Activated CD4-positive, alpha-beta memory T cell treated with anti-CD3 and anti-CD28 coated beads for 36 hours (primary cell): ENCODE results near the gene PAXIP1. TPM values are rescaled to one million over a fixed set of nuclear protein-coding genes. Genes with fewer than 3 reads are reported as not detected.
"Not testable (repeated sequence)": the region's sequence is repeated elsewhere in the genome, so short reads cannot be mapped to it uniquely, and the experiment has no call there.

ENCODE experiments used
- CTCF ChIA-PET: fragments of 350-600 bp; sonication (Branson Sonifier 250); formaldehyde crosslinking; loops from one replicate; lab custom pipeline; 2021; ENCODE audit warnings: antibody characterized with exemption, inconsistent platforms; lab: Charles Lee
- POLR2A ChIA-PET: fragments of 350-600 bp; sonication (Branson Sonifier 250); formaldehyde crosslinking; loops from one replicate; lab custom pipeline; 2021; ENCODE audit warnings: antibody characterized with exemption; lab: Charles Lee
- DNase-seq: peaks from one replicate; pipeline ENCODE4 v3.0.0-alpha.2; 2020
- H3K27ac Mint-ChIP-seq: one replicate; pipeline ENCODE4 v1.8.0; 2021; ENCODE audit warnings: mixed read lengths
- H3K27me3 Mint-ChIP-seq: one replicate; pipeline ENCODE4 v1.8.0; 2021; ENCODE audit warnings: mixed read lengths
- H3K36me3 Mint-ChIP-seq: one replicate; pipeline ENCODE4 v1.8.0; 2021; ENCODE audit warnings: mixed read lengths
- H3K4me1 Mint-ChIP-seq: one replicate; pipeline ENCODE4 v1.8.0; 2021; ENCODE audit warnings: low read depth, mixed read lengths
- H3K4me3 Mint-ChIP-seq: one replicate; pipeline ENCODE4 v1.8.0; 2021; ENCODE audit warnings: mild to moderate bottlenecking, mixed read lengths
- H3K9me3 Mint-ChIP-seq: one replicate; pipeline ENCODE4 v1.8.0; 2021; ENCODE audit warnings: mixed read lengths
- intact Hi-C: fragments of 100-400 bp; cut with micrococcal nuclease; formaldehyde crosslinking; loops from one replicate; pipeline ENCODE4 v1.15.1; 2023
- total RNA-seq, 2 experiments: library from RNA; stranded (reverse); gene quantifications; one replicate each; pipeline ENCODE4 v1.2.3, GENCODE V29; 2021

PAXIP1 gene
- total RNA-seq, 2 experiments from 2014 or later: 21.7 to 22.2 TPM

GRCh38 chr7:154934353-154934952 is 68.5 kb downstream of the PAXIP1 start:
- POLR2A ChIA-PET, DNase-seq, H3K27ac Mint-ChIP-seq, CTCF ChIA-PET, H3K4me3 Mint-ChIP-seq, H3K27me3 Mint-ChIP-seq, intact Hi-C loops: not testable (repeated sequence)
- peaks cover 20% of the 10 kb centered on the region for H3K4me1 Mint-ChIP-seq
- peaks cover 29% of the 10 kb centered on the region for H3K36me3 Mint-ChIP-seq
- H3K9me3 Mint-ChIP-seq: peaks cover 26% of the 10 kb centered on the region

DNA sequence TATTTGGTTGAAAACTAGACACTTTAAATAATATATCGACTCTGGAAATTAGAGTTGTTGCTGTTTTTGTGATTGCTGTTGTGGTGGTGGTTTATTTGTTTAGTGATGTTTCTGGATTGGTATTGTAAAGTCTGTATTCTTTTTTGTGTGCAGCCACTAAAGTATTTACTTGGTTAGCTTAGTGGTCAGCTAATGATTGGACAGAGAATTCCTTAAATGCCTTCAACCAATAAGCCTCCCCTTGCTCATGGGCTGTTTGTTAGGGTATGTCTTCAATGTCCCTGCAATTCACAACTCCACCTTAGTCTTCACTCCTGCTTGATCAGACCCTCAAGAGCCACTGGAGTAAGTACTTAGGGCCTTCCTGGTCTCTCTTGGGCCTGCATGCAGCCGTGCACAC is 71.0 kb downstream of the PAXIP1 start:
- H3K27ac Mint-ChIP-seq: no peak overlapping the region
- POLR2A ChIA-PET: no interaction called here
- peaks cover 29% of the 10 kb centered on the region for H3K36me3 Mint-ChIP-seq
- CTCF ChIA-PET: no interaction called here
- H3K9me3 Mint-ChIP-seq: peaks cover 26% of the 10 kb centered on the region
- no peak overlapping the region for H3K4me3 Mint-ChIP-seq
- no peak for DNase-seq
- no peaks in the 10 kb centered on the region for H3K27me3 Mint-ChIP-seq
- intact Hi-C loops: no loop called here
- H3K4me1 Mint-ChIP-seq: peaks cover 27% of the 10 kb centered on the region

DNA sequence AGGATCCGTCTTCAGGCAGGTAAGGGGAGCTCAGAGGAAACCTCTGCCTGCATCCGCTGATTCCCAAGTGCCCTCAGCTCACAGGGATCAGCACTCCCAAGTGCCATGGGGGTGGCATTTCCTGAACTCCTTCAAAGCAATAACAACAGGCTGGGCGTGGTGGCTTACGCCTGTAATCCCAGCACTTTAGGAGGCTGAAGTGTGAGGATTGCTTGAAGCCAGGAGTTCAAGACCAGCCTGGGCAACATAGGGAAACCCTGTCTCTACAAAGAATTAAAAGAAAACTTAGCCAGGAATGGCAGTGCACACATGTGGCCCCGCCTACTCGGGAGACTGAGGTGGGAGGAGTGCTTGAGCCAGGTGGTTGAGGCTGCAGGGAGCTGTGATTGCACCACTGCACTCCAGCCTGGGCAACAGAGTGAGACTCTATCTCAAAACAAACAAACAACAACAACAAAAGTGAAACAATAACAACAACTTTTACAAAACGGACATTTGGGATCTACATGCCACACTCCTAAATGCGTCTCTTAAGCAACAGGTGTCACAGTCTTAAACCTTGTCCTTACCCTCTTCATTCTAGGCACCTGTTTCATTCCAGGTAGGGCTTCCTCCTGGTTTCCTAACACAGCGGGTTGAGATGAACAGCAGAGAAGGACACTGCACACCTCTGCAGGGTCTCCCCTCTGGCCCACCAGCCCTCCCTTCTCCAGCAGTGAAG is 73.8 kb downstream of the PAXIP1 start:
- H3K27ac Mint-ChIP-seq: peak overlapping the region; percentile 94
- no peak for DNase-seq
- CTCF ChIA-PET: interaction anchor here (1.2 to 4.2 kb wide), 8 partner anchors 8 to 415 kb away, joined by 3 to 70 read pairs (median 21); no protein-coding TSS in a partner anchor
- peak overlapping the region; percentile 95 for H3K4me3 Mint-ChIP-seq
- H3K36me3 Mint-ChIP-seq: peaks cover 12% of the 10 kb centered on the region
- POLR2A ChIA-PET: no interaction called here
- H3K4me1 Mint-ChIP-seq: peaks cover 24% of the 10 kb centered on the region
- H3K9me3 Mint-ChIP-seq: peaks cover 12% of the 10 kb centered on the region
- H3K27me3 Mint-ChIP-seq: no peaks in the 10 kb centered on the region
- intact Hi-C loops: loop anchor here (5.0 to 10.0 kb wide), 2 partner anchors 836 to 1848 kb away; no protein-coding TSS in a partner anchor

DNA sequence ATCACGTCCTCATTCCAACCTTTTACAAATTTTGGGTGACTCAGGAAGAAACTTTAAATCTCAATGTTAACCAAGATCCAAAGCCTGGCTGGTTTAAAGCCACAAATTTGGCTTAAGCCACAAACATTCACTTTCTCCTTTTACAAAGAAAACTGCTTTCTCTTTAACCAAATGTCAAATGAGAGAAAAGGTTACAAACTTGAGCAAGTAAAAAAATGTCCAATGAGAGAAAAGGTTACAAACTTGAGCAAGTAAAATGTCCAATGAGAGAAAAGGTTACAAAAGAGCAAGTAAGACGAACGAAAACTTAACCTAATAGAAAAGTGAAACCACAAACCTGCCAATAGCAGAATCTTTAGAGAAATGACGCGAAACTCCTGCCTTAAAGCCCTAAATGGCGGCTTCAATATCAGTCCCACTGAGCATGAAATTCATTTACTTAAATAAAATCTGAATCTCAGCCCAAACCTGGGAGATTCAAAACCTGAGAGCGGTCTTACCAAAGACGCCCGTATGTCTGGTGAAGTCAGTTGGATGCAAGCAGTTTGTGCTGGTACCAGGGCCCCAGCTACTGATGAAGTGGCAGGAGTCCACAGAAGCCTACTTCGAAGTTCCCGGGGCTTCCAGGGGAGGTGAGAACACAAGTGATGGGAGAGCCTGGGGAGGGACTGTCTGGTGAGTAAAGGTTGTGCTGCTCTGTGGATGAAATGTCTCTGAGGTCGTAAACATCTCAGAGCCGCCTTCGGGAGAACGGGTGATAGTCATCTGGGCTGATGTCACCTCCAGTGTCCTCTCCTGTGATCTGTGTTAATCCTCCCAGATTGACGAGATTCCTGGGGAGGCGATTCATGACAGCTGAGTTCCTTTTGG is 74.6 kb downstream of the PAXIP1 start:
- peaks cover 24% of the 10 kb centered on the region for H3K4me1 Mint-ChIP-seq
- no peaks in the 10 kb centered on the region for H3K27me3 Mint-ChIP-seq
- intact Hi-C loops: loop anchor here (1.0 to 10.0 kb wide), 6 partner anchors 25 to 1849 kb away; no protein-coding TSS in a partner anchor
- H3K27ac Mint-ChIP-seq: peak overlapping the region; percentile 94
- peaks cover 6% of the 10 kb centered on the region for H3K9me3 Mint-ChIP-seq
- ChIA-PET CTCF (interaction anchor here (0.6 to 4.2 kb wide), 42 partner anchors 9 to 836 kb away, joined by 3 to 70 read pairs (median 6); partner anchors contain the start of gene PAXIP1), POLR2A (interaction anchor here (1.0 to 1.4 kb wide), 3 partner anchors 75 to 371 kb away, joined by 3 to 4 read pairs (median 3); partner anchors contain the start of gene PAXIP1)
- H3K4me3 Mint-ChIP-seq: peak overlapping the region; percentile 95
- H3K36me3 Mint-ChIP-seq: peaks cover 6% of the 10 kb centered on the region
- DNase-seq: peak; percentile 48

DNA sequence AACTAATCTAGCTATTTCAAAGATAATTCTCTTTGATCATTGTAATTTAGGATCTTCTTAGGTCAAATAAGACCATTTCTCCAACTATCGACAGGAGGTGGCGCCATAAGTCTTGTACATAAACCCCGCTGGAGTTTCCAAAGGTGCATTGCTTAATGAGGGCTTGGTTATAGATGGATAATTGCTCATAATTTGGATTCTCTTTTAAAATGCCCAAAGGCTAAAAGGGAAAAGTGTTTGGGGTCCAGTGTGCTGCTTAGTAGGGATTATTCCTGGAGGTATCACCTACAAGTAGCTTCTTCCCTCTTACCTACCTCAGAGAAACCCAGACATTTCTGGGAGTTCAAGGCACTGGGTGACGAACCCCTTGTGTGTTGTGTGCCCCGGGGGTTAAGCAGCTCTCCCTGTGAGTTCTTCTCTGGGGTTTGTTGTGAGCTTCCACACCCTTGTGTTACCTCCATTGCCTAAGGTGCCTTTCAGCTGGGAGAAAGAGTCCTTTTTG is 75.2 kb downstream of the PAXIP1 start:
- intact Hi-C loops: loop anchor here (1.0 to 10.0 kb wide), 9 partner anchors 26 to 1850 kb away; no protein-coding TSS in a partner anchor
- DNase-seq: peak; percentile 83
- H3K27ac Mint-ChIP-seq: peak overlapping the region; percentile 94
- peak overlapping the region; percentile 95 for H3K4me3 Mint-ChIP-seq
- H3K27me3 Mint-ChIP-seq: no peaks in the 10 kb centered on the region
- H3K9me3 Mint-ChIP-seq: no peaks in the 10 kb centered on the region
- CTCF ChIA-PET: interaction anchor here (0.6 to 4.2 kb wide), 58 partner anchors 8 to 841 kb away, joined by 3 to 70 read pairs (median 4); partner anchors contain the start of gene PAXIP1
- no peaks in the 10 kb centered on the region for H3K36me3 Mint-ChIP-seq
- peaks cover 24% of the 10 kb centered on the region for H3K4me1 Mint-ChIP-seq
- POLR2A ChIA-PET: interaction anchor here (1.0 to 1.4 kb wide), 3 partner anchors 76 to 371 kb away, joined by 3 to 4 read pairs (median 3); partner anchors contain the start of gene PAXIP1

- not testable (repeated sequence) for DNase-seq, H3K4me3 Mint-ChIP-seq, H3K36me3 Mint-ChIP-seq, H3K27ac Mint-ChIP-seq, H3K4me1 Mint-ChIP-seq, H3K9me3 Mint-ChIP-seq, H3K27me3 Mint-ChIP-seq
- ChIA-PET POLR2A (interaction anchor here (0.6 kb wide), 1 partner anchor 628 kb away, joined by 3 read pairs; no protein-coding TSS in a partner anchor), CTCF (interaction anchor here (0.9 to 3.0 kb wide), 2 partner anchors 9 to 29 kb away, joined by 3 to 19 read pairs; no protein-coding TSS in a partner anchor)
- intact Hi-C loops: loop anchor here (10.0 kb wide), 1 partner anchor 842 kb away; no protein-coding TSS in a partner anchor
Measured at GRCh38 chr7:154922472-154922871, 80.5 kb downstream of the PAXIP1 start.

- Mint-ChIP-seq H3K9me3 (no peaks in the 10 kb centered on the region), H3K4me1 (no peaks in the 10 kb centered on the region), H3K4me3 (no peak overlapping the region), H3K27me3 (peaks cover 15% of the 10 kb centered on the region), H3K36me3 (no peaks in the 10 kb centered on the region), H3K27ac (no peak overlapping the region)
- no peak for DNase-seq
- ChIA-PET POLR2A (no interaction called here), CTCF (interaction anchor here (1.1 kb wide), 1 partner anchor 8 kb away, joined by 5 read pairs; no protein-coding TSS in a partner anchor)
- intact Hi-C loops: loop anchor here (10.0 kb wide), 1 partner anchor 845 kb away; no protein-coding TSS in a partner anchor
Measured at GRCh38 chr7:154919344-154920225, 83.3 kb downstream of the PAXIP1 start.

DNA sequence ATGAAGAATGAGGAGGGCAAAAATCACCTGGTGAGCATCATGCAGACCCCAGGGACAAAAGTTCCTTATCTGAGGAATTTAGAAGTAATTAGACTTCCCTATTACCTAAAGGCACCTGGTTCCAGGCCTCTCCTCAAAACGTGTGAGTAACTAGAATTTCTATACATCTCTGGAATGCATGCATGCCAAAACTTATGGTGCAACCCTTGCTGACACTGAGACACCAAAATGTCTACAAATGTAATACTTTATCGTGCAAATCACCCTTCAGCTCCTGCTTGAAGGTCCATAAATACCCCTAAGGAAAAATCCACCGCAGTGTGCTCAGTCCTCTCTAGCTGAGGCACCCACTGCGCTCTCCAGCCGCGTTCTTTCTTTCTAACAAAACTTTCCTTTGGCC is 84.2 kb downstream of the PAXIP1 start:
- peaks cover 18% of the 10 kb centered on the region for H3K27me3 Mint-ChIP-seq
- intact Hi-C loops: no loop called here

GRCh38 chr7:154918266-154918665 is 84.7 kb downstream of the PAXIP1 start:
- Mint-ChIP-seq H3K4me3 (no peak overlapping the region), H3K36me3 (no peaks in the 10 kb centered on the region), H3K9me3 (no peaks in the 10 kb centered on the region), H3K27me3 (peaks cover 19% of the 10 kb centered on the region), H3K27ac (no peak overlapping the region), H3K4me1 (peaks cover 4% of the 10 kb centered on the region)
- ChIA-PET POLR2A (no interaction called here), CTCF (interaction anchor here (1.4 kb wide), 1 partner anchor 9 kb away, joined by 7 read pairs; no protein-coding TSS in a partner anchor)
- intact Hi-C loops: no loop called here
- DNase-seq: no peak

More for the DNA sequence above, 84.2 kb downstream of the PAXIP1 start:
- no peaks in the 10 kb centered on the region for H3K9me3 Mint-ChIP-seq
- H3K36me3 Mint-ChIP-seq: no peaks in the 10 kb centered on the region
- H3K4me1 Mint-ChIP-seq: peaks cover 3% of the 10 kb centered on the region
- H3K27ac Mint-ChIP-seq: no peak overlapping the region
- ChIA-PET POLR2A (no interaction called here), CTCF (interaction anchor here (1.1 to 1.4 kb wide), 2 partner anchors 9 kb away, joined by 5 to 7 read pairs; no protein-coding TSS in a partner anchor)
- no peak overlapping the region for H3K4me3 Mint-ChIP-seq
- no peak for DNase-seq

DNA sequence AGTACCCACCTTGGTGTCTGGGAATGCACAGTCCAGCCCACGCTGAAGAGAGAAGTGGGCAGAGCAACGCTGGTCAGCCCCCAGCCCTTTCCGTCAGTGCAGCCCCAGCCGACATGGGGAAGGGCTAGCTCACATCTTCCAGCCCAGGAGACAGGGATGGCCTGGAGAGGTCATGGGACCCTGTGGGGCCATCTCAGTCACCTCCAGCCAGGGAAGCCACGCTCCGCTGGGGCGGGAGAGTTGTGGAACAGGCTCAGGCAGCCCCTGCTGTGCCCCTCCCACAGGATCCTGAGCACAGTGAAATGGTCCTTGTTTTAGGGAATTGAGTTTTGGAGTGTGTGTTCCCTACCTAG is 85.1 kb downstream of the PAXIP1 start:
- no peak overlapping the region for H3K4me3 Mint-ChIP-seq
- no peak overlapping the region for H3K27ac Mint-ChIP-seq
- intact Hi-C loops: no loop called here
- ChIA-PET CTCF (interaction anchor here (1.4 kb wide), 1 partner anchor 10 kb away, joined by 7 read pairs; no protein-coding TSS in a partner anchor), POLR2A (no interaction called here)
- no peaks in the 10 kb centered on the region for H3K9me3 Mint-ChIP-seq
- peaks cover 4% of the 10 kb centered on the region for H3K4me1 Mint-ChIP-seq
- H3K27me3 Mint-ChIP-seq: peaks cover 19% of the 10 kb centered on the region
- H3K36me3 Mint-ChIP-seq: no peaks in the 10 kb centered on the region
- DNase-seq: no peak
